Endothelial cell (in vitro differentiated cells): ENCODE measurements around the gene DISP3. TPM values are rescaled to one million over a fixed set of nuclear protein-coding genes. Genes with fewer than 3 reads are reported as not detected.

Source experiments
- DNase-seq: peaks from one replicate; pipeline ENCODE4 v3.0.0; 2021; ENCODE audit warnings: low spot score
- H3K27ac Mint-ChIP-seq: one replicate; pipeline ENCODE4 v1.8.0; 2021; ENCODE audit warnings: mixed read lengths, inconsistent platforms; ENCODE audit not compliant: unreplicated experiment
- H3K27me3 Mint-ChIP-seq: one replicate; pipeline ENCODE4 v1.8.0; 2021; ENCODE audit warnings: mild to moderate bottlenecking, moderate library complexity, mixed read lengths, inconsistent platforms; ENCODE audit not compliant: unreplicated experiment
- H3K36me3 Mint-ChIP-seq: one replicate; pipeline ENCODE4 v1.8.0; 2021; ENCODE audit warnings: mild to moderate bottlenecking, low read depth, mixed read lengths, inconsistent platforms; ENCODE audit not compliant: unreplicated experiment
- H3K4me1 Mint-ChIP-seq: one replicate; pipeline ENCODE4 v1.8.0; 2021; ENCODE audit warnings: mild to moderate bottlenecking, mixed read lengths, inconsistent platforms; ENCODE audit not compliant: unreplicated experiment
- H3K4me3 Mint-ChIP-seq: one replicate; pipeline ENCODE4 v1.8.0; 2021; ENCODE audit warnings: mild to moderate bottlenecking, mixed read lengths, inconsistent platforms; ENCODE audit not compliant: unreplicated experiment
- H3K9me3 Mint-ChIP-seq: one replicate; pipeline ENCODE4 v1.8.0; 2021; ENCODE audit warnings: mixed read lengths, inconsistent platforms; ENCODE audit not compliant: unreplicated experiment
- total RNA-seq: library from RNA; stranded (reverse); fragmentation: NEBNext Ultra II Directional; extraction: Animal tissue kit (Norgen Biotek cat#: 25700); gene quantifications from one replicate; pipeline ENCODE4 v1.2.1, GENCODE V29; 2021; ENCODE audit not compliant: unreplicated experiment
- TF ChIP-seq, protein P1 (sequence below): fragments of 200-600 bp; sonication (generic); IDR thresholded peaks from one replicate; pipeline ENCODE4 v1.5.0; 2021; ENCODE audit warnings: antibody characterized with exemption; ENCODE audit not compliant: unreplicated experiment

Gene DISP3
- total RNA-seq, 1 donor from 2014 or later, result 1.6 TPM

GRCh38 chr1:11537854-11538591, 59.1 kb downstream of the DISP3 start:
- no peak overlapping the region for H3K27ac Mint-ChIP-seq

DNA sequence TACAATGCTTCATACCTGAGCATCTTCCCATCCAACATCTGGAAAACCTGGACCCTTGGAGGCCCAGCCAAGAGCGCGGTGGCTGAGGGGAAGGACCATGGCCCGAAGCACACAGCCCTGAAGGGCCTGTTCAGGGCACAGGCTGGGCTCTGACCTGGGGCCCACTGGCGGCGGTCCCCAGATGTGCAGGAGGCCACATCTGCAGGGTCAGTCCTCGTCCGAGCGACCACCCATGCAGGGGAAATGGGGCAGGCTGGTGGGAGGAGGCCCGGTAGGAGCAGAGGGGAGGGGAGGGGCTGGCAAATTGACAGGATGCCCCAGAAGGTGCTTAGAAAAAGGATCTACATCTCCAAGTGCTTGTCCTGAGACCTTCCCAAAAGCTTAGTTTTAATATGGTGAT, 59.9 kb downstream of the DISP3 start:
- Mint-ChIP-seq H3K4me3 (no peak overlapping the region), H3K27ac (no peak overlapping the region), H3K27me3 (peaks cover 5% of the 10 kb centered on the region), H3K9me3 (no peaks in the 10 kb centered on the region), H3K36me3 (no peaks in the 10 kb centered on the region), H3K4me1 (no peaks in the 10 kb centered on the region)
- TF ChIP-seq, protein P1, sequence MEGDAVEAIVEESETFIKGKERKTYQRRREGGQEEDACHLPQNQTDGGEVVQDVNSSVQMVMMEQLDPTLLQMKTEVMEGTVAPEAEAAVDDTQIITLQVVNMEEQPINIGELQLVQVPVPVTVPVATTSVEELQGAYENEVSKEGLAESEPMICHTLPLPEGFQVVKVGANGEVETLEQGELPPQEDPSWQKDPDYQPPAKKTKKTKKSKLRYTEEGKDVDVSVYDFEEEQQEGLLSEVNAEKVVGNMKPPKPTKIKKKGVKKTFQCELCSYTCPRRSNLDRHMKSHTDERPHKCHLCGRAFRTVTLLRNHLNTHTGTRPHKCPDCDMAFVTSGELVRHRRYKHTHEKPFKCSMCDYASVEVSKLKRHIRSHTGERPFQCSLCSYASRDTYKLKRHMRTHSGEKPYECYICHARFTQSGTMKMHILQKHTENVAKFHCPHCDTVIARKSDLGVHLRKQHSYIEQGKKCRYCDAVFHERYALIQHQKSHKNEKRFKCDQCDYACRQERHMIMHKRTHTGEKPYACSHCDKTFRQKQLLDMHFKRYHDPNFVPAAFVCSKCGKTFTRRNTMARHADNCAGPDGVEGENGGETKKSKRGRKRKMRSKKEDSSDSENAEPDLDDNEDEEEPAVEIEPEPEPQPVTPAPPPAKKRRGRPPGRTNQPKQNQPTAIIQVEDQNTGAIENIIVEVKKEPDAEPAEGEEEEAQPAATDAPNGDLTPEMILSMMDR, result no peak
- DNase-seq, result no peak

More at GRCh38 chr1:11537854-11538591, 59.1 kb downstream of the DISP3 start:
- Mint-ChIP-seq H3K27me3 (peaks cover 5% of the 10 kb centered on the region), H3K4me3 (no peak overlapping the region), H3K9me3 (no peaks in the 10 kb centered on the region), H3K36me3 (no peaks in the 10 kb centered on the region), H3K4me1 (no peaks in the 10 kb centered on the region)
- DNase-seq, result no peak
- TF ChIP-seq, protein P1, result no peak

DNA sequence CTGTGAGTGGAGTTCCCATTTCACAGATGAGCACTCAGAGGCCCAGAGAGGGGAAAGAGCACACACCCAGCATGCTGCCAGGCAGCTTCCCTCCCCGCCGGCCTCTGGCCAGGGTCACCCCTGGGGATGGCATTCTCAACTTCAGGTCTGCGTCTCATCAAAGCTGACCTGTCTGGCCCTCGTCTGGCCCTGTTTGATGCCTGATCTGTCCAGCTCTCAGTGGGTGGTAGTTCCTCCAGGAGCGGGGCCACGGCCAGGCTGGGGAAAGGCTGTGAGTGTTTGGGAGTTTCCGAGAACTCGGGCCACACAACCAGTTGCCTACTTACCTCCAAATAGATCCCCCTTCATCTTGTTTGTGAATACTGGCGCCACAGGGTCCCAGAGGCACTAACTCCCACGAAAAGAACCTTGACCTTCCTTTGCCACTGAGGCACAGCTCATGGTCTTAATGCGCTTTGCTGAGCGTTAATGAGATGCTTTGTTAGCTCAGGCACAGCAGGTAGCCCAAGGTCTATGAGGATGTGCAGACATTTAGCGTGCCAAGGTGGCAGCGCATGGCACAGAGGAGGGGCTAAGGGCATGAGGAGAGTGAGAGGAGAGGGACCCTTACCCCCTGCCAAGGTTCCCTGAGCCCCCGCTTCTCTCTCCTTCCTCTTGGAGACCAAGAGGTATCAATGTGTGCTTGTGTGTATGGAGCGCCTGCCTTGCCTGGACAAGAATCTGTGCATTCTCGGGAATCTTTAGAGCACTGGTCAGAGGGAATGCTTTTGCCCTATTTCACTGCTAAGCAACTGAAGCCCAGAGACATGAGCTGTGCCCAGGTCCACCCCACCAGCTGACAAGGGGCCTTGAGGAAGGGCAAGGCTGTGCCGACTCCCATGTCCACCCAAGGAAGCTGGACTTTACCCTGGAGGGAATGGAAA, 61.2 kb downstream of the DISP3 start:
- H3K27ac Mint-ChIP-seq, result no peak overlapping the region
- no peaks in the 10 kb centered on the region for H3K9me3 Mint-ChIP-seq
- no peak overlapping the region for H3K4me3 Mint-ChIP-seq
- H3K27me3 Mint-ChIP-seq, result peaks cover 7% of the 10 kb centered on the region
- TF ChIP-seq, protein P1, result no peak
- DNase-seq, result no peak
- no peaks in the 10 kb centered on the region for H3K36me3 Mint-ChIP-seq
- no peaks in the 10 kb centered on the region for H3K4me1 Mint-ChIP-seq

- TF ChIP-seq, protein P1, result no peak
- Mint-ChIP-seq H3K4me1 (no peaks in the 10 kb centered on the region), H3K27me3 (peaks cover 7% of the 10 kb centered on the region), H3K36me3 (no peaks in the 10 kb centered on the region), H3K27ac (no peak overlapping the region), H3K9me3 (no peaks in the 10 kb centered on the region), H3K4me3 (no peak overlapping the region)
- DNase-seq, result no peak
Observed at GRCh38 chr1:11540773-11541160, 61.8 kb downstream of the DISP3 start.

- H3K27ac Mint-ChIP-seq, result no peak overlapping the region
- no peaks in the 10 kb centered on the region for H3K9me3 Mint-ChIP-seq
- no peak for DNase-seq
- TF ChIP-seq, protein P1, result no peak
- H3K4me3 Mint-ChIP-seq, result no peak overlapping the region
- no peaks in the 10 kb centered on the region for H3K36me3 Mint-ChIP-seq
- peaks cover 7% of the 10 kb centered on the region for H3K27me3 Mint-ChIP-seq
- no peaks in the 10 kb centered on the region for H3K4me1 Mint-ChIP-seq
Observed at GRCh38 chr1:11541236-11541635, 62.3 kb downstream of the DISP3 start.
